Measurements from ENCODE around the gene CRAMP1.
"Not testable (repeated sequence)": the region's sequence is repeated elsewhere in the genome, so short reads cannot be mapped to it uniquely, and the experiment has no call there.

CRAMP1 gene

GRCh38 chr16:1612320-1613111, at the start of gene CRAMP1:
CRAMP1 (plus strand) TSS chr16:1612360; CDS start chr16:1614640, 2,280 bp downstream.
- no peak for DNase-seq (ENCODE audit: low read depth in 2 of 2)

GRCh38 chr16:1563786-1564185, 48.4 kb upstream of the CRAMP1 start:
- DNase-seq (ENCODE audit: low read depth in 2 of 2), result no peak

GRCh38 chr16:1564325-1564724, 47.8 kb upstream of the CRAMP1 start:
- no peak for DNase-seq (ENCODE audit: low read depth in 2 of 2)

- no peak for DNase-seq (ENCODE audit: low read depth in 2 of 2)
Observed at GRCh38 chr16:1565083-1565805, 46.9 kb upstream of the CRAMP1 start.

- no peak for DNase-seq (ENCODE audit: low read depth in 2 of 2)
Observed at GRCh38 chr16:1567988-1568387, 44.2 kb upstream of the CRAMP1 start.

GRCh38 chr16:1571012-1571671, 41.0 kb upstream of the CRAMP1 start:
- DNase-seq (ENCODE audit: low read depth in 2 of 2), result no peak

- DNase-seq (ENCODE audit: low read depth in 2 of 2), result no peak
Observed at GRCh38 chr16:1572673-1573072, 39.5 kb upstream of the CRAMP1 start.

- no peak for DNase-seq (ENCODE audit: low read depth in 2 of 2)
Observed at GRCh38 chr16:1573301-1573700, 38.9 kb upstream of the CRAMP1 start.

GRCh38 chr16:1575578-1575977, 36.6 kb upstream of the CRAMP1 start:
- DNase-seq (ENCODE audit: low read depth in 2 of 2), result no peak

GRCh38 chr16:1579214-1579613, 32.9 kb upstream of the CRAMP1 start:
- no peak for DNase-seq (ENCODE audit: low read depth in 2 of 2)

GRCh38 chr16:1580256-1580655, 31.9 kb upstream of the CRAMP1 start:
- no peak for DNase-seq (ENCODE audit: low read depth in 2 of 2)

GRCh38 chr16:1580956-1581355, 31.2 kb upstream of the CRAMP1 start:
- DNase-seq (ENCODE audit: low read depth in 2 of 2), result no peak

GRCh38 chr16:1581804-1582203, 30.4 kb upstream of the CRAMP1 start:
- no peak for DNase-seq (ENCODE audit: low read depth in 2 of 2)

GRCh38 chr16:1583180-1583579, 29.0 kb upstream of the CRAMP1 start:
- DNase-seq (ENCODE audit: low read depth in 2 of 2), result no peak

GRCh38 chr16:1584926-1585484, 27.2 kb upstream of the CRAMP1 start:
- DNase-seq (ENCODE audit: low read depth in 2 of 2), result no peak

- DNase-seq (ENCODE audit: low read depth in 2 of 2), result no peak
Observed at GRCh38 chr16:1590366-1590765, 21.8 kb upstream of the CRAMP1 start.

- DNase-seq (ENCODE audit: low read depth in 2 of 2), result no peak
Observed at GRCh38 chr16:1590930-1591705, 21.0 kb upstream of the CRAMP1 start.

- DNase-seq (ENCODE audit: low read depth in 2 of 2), result no peak
Observed at GRCh38 chr16:1592446-1592845, 19.7 kb upstream of the CRAMP1 start.

- DNase-seq (ENCODE audit: low read depth in 2 of 2), result not testable (repeated sequence)
Observed at GRCh38 chr16:1595511-1595910, 16.6 kb upstream of the CRAMP1 start.

- DNase-seq (ENCODE audit: low read depth in 2 of 2), result no peak
Observed at GRCh38 chr16:1596516-1596915, 15.6 kb upstream of the CRAMP1 start.

GRCh38 chr16:1597154-1597553, 15.0 kb upstream of the CRAMP1 start:
- no peak for DNase-seq (ENCODE audit: low read depth in 2 of 2)

- no peak for DNase-seq (ENCODE audit: low read depth in 2 of 2)
Observed at GRCh38 chr16:1601031-1601430, 11.1 kb upstream of the CRAMP1 start.
